GM18505 (cell line): ENCODE results near the gene SPOCK1.

Experiments
- ATAC-seq: cut with Tn5 transposase; IDR thresholded peaks from one replicate; pipeline ENCODE4 v1.9.1; 2021; ENCODE audit not compliant: unreplicated experiment
- POLR2A ChIP-seq: IDR thresholded peaks from 4 replicates; pipeline ENCODE4 v1.6.1; 2011; ENCODE audit warnings: borderline replicate concordance; ENCODE audit not compliant: insufficient read depth, insufficient read length; ENCODE audit errors: extremely low read depth

SPOCK1 gene

DNA sequence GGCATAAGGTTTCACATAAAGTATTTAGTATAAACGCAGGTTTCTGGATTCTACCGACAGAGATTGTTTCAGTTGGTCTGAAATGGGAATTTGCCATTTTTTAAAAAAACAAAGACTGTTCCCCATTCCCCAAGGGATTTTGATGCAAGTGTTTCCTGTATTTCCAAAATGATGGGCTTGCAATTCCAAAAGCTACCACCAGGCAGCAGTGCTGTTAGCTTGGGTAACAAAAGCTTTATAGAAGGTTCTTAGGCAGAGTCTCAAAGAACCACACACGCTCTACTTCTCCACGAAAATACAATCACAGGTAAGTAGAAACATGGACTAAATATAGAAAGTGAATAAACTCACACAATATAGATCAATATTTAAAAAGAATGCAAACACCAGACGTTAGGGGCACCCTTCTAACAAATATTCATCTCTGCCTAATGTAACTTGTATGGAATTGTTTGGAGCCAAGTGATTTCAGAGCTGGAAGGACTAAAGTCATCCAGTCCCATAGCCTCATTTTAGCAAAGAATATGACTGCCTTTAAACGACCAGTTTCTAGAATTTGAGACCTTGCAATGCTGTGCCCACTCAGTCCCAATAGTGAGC is 154.3 kb downstream of the SPOCK1 start:
- no peak for TF ChIP-seq POLR2A
- ATAC-seq = no peak

- TF ChIP-seq POLR2A = no peak
- no peak for ATAC-seq
Measured at GRCh38 chr5:137344021-137344420, 155.1 kb downstream of the SPOCK1 start.

GRCh38 chr5:137342764-137343163 is 156.4 kb downstream of the SPOCK1 start:
- no peak for ATAC-seq
- TF ChIP-seq POLR2A = no peak

GRCh38 chr5:137341831-137342230 is 157.3 kb downstream of the SPOCK1 start:
- no peak for ATAC-seq
- TF ChIP-seq POLR2A = no peak

- no peak for ATAC-seq
- TF ChIP-seq POLR2A = no peak
Measured at GRCh38 chr5:137340881-137341280, 158.2 kb downstream of the SPOCK1 start.

DNA sequence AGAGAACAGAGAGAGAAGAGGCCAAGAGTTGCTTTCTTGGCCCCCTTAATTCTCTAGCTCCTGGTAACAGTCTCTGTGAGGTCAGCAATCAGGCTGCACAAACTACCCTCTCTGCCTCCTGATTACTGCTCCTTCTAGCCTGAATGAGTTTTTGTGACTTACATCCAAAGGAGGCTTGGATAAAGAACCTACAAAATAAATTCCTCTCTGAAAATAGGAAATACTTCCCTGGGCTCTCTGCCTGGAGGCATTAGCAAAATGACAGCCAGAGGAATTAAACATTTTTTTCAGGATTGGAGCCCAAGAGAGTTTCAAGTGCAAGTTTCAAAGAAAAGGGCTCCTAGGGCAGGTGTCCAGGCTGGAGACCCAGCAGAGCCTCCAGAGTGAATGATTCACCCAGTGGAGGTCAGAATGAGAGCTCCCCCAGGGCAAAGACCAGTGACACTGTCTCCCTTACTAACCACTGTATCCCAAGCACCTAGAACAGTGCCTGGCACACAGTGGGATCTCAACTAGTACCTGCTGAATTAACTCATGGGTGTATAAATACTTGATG is 162.5 kb downstream of the SPOCK1 start:
- ATAC-seq = no peak

DNA sequence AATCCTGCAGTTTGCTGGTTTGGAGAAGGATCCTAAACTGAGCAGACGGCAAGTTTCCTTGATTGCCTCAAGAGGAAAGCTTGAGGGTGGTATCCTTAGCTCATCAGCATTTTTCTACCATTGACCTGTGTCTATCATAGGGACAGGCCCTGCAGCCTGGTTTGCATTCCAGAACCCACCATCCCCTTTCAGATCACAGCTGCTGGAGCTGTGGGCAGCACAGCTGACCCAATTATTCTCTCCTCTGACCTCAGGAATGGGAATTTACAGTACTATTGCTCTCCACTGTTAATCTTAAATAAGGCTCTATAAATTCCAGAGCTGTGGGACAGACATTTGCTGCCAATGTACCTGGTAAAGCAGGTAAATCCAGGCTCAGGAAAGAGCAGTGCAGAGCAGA is 163.0 kb downstream of the SPOCK1 start:
- TF ChIP-seq POLR2A = no peak
- ATAC-seq = no peak

More for the DNA sequence above, 162.5 kb downstream of the SPOCK1 start:
- TF ChIP-seq POLR2A = no peak

DNA sequence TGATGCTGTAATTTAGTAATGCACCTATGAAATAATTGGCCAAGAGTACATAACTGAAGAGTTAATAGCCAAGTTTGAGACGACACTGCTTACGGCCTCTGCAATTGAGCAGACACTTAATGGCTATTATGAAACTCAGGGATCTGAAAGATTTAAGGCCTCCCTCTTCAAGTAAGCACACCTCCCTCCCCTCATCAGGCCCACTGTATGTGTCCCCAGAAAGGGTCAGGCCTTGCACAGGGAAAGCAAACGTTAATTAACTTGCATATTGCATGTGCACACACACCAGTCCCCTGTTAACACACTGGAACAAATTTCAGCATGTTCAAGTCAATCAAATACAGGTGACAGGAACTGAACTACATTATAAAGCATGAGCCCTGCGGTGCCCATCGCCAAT is 163.6 kb downstream of the SPOCK1 start:
- ATAC-seq = no peak
- no peak for TF ChIP-seq POLR2A

GRCh38 chr5:137333928-137334327 is 165.2 kb downstream of the SPOCK1 start:
- no peak for ATAC-seq
- TF ChIP-seq POLR2A = no peak

DNA sequence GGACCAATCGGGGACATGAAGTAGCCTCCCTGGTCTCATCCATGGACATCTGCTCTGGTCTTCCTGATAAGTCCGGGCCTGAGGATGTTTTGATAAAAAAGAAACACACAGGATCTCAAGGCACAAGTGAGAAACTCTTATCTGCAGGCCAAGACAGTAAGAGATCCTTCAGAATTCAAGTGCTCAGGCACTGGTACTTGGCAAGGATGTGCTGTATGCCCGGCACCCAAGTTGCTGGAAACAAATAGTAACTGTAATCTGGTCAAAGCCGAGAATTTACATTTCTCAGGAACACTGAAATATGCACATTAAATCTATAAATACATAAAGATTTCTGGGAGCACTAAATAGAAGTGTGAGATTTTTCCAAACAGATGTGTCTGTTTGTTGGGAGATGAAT is 165.7 kb downstream of the SPOCK1 start:
- no peak for ATAC-seq
- TF ChIP-seq POLR2A = no peak

GRCh38 chr5:137332296-137332695 is 166.8 kb downstream of the SPOCK1 start:
- no peak for TF ChIP-seq POLR2A
- no peak for ATAC-seq

DNA sequence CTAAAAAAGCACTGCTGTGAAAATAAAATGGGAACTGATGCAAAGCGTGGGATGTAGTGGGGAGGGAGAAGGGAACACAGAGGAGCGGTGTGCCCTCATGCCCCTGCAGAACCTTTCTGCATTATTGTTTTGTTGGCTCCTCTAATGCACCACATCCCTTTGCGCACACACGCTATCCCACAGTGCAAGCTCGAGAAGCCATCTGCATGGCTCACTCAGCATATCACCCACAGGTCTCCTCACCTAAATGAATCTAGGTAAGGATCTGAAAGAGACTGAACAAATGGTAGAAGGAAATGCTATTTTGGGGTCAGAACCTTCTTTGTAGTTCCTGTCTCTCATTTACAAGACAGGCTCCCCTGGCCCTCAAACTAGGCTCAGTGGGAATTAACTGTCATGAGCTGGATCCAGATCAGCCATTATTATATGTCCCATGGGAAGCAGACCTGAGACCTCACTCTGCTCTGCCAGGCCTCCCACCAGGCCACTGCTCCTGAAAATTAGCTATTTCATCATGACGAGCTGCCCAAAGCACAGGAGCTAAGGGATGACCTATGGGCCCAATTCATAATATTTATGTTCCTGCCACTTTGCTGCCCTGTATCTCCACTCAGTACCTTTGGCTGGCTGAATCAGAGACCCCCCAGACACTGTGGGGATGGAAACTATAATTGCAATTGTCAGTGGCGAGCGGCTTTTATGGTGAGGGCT is 169.4 kb downstream of the SPOCK1 start:
- TF ChIP-seq POLR2A = no peak
- no peak for ATAC-seq

DNA sequence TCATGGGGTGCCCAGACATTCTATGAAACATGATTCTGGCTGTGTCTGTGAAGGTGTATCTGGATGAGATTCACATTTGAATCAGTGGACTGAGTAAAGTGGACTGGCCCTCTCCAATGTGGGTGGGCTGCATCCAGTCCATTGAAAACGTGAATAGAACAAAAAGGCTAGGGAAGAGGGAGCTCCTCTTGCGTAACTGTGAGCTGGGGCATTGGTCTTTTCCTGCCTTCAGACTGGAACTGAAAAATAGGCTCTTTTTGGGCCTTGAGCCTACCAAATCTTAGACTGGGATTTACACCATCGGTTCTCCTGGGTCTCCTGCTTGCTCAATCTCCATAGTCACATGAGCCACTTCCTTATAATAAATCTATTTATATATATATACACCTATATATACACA is 170.1 kb downstream of the SPOCK1 start:
- no peak for TF ChIP-seq POLR2A
- no peak for ATAC-seq

DNA sequence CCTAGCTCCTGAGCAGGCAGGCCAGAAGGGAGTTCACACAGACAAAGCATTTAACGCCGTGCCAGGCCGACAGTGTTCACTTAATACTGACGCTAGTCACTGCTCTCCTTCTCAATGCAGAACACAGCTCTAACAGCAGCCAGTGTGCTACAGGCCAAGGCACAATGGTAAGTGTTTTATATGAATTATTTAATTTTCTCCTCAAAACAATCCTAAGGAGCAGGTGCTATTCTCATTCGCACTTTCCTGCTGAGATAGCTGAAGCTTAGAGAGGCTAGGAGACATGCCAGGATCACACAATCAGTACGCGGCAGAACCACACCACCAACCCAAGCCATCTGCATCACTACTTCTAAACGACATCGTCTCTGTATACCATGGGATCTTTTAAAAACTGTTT is 170.7 kb downstream of the SPOCK1 start:
- no peak for ATAC-seq
- TF ChIP-seq POLR2A = no peak
